Body of pancreas (tissue), 4 donors: ENCODE results near the gene CFAP69. TPM values are rescaled to one million over a fixed set of nuclear protein-coding genes. Genes with fewer than 3 reads are reported as not detected.
A peak's percentile ranks its signal among the peaks of the same experiment; 100 is the strongest.

ENCODE experiments used
- ATAC-seq: fragments of 150-250 bp; one replicate; pipeline ENCODE4 v1.9.1; 2016
- DNase-seq, 4 donors: peaks; one replicate each; pipeline ENCODE4 v3.0.0-alpha.2; 2019
- H3K27ac ChIP-seq, 4 donors: fragments of 200-600 bp; sonication (generic); 1 replicate in 3 of 4; 2 replicates in 1 of 4; pipeline versions ENCODE4 v1.5.1 to v1.6.1; 2016 to 2019; ENCODE audit warnings: mild to moderate bottlenecking in 1 of 4, mixed read lengths in 1 of 4, moderate library complexity in 1 of 4
- H3K27me3 ChIP-seq, 2 donors: fragments of 200-600 bp; sonication (generic); one replicate each; pipeline ENCODE4 v1.6.0; 2016; ENCODE audit warnings: mild to moderate bottlenecking in 1 of 2
- H3K36me3 ChIP-seq, 2 donors: fragments of 200-600 bp; sonication (generic); replicated peaks in 1 of 2; 2 replicates each; pipeline ENCODE4 v1.5.1; 2016; ENCODE audit warnings: low read depth in 2 of 2; ENCODE audit not compliant: insufficient read depth in 1 of 2
- H3K4me1 ChIP-seq: fragments of 200-600 bp; sonication (generic); one replicate; pipeline ENCODE4 v1.6.0; 2016
- H3K4me3 ChIP-seq, 2 donors: fragments of 200-600 bp; sonication (generic); 1 replicate in 1 of 2; 2 replicates in 1 of 2; pipeline ENCODE4 v1.5.1; 2016 to 2019
- H3K9me3 ChIP-seq, 3 donors: fragments of 200-600 bp; sonication (generic); 1 replicate in 2 of 3; 2 replicates in 1 of 3; pipeline ENCODE4 v1.5.1; 2016
- POLR2A ChIP-seq, 3 donors: fragments of 450-650 bp; IDR thresholded peaks; one replicate each; pipeline ENCODE4 v1.6.1; 2016; ENCODE audit warnings: antibody characterized with exemption in 3 of 3, mild to moderate bottlenecking in 2 of 3
- WGBS, 2 donors: methylation state at CpG; one replicate each; pipeline ENCODE4 v1.1.5; 2017; 5-methylcytosine and 5-hydroxymethylcytosine counted together
- intact Hi-C: fragments of 100-400 bp; cut with DNase I; formaldehyde crosslinking; loops from one replicate; pipeline ENCODE4 v1.15.1; 2023
- total RNA-seq, 2 donors: library from RNA; depleted of rRNA; stranded (reverse); fragments of >200 nt; gene quantifications; one replicate each; pipeline ENCODE4 v1.1.0, GENCODE V29; 2016
- TF ChIP-seq, protein P1 (sequence below), 7 experiments: fragments of 450-650 bp in 4 of 7; fragments of 200-600 bp in 3 of 7; sonication (generic) in 3 of 7; IDR thresholded peaks; one replicate each; pipeline ENCODE4 v1.5.1; 2016 to 2019; ENCODE audit warnings: antibody characterized with exemption in 7 of 7

Gene CFAP69
- total RNA-seq, 2 donors from 2014 or later: 16.6 to 26.4 TPM

DNA sequence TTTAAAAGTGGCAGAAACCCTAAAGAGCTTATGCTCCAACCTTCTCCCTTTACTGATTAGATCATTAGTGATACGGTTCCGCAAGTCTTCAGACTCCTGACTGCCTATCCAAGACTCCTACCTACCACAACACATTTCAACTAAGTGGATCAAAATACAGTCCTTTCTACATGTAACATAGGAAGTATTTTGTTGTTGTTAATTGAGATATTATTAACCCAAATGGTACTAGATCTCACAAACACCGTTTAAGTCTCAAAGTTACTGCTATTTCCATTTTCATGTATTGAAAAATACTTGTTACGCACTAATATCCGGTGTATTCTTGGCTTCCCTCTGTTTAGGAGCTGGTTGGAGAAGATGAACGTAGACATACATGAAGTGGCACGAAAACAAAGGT, 75.0 kb downstream of the CFAP69 start:
- DNase-seq (no peak), ATAC-seq (no peak)
- 75 to 81% methylated on average over 7 of the region's 7 CpGs for WGBS, 2 donors
- Histone ChIP-seq H3K36me3 (no peaks in the 10 kb centered on the region), H3K27me3 (peaks cover 0 to 23% of the 10 kb centered on the region in 2 donors), H3K27ac (no peak overlapping the region), H3K9me3 (no peaks in the 10 kb centered on the region), H3K4me3 (no peak overlapping the region), H3K4me1 (peaks cover 11% of the 10 kb centered on the region)
- intact Hi-C loops: no loop called here
- TF ChIP-seq, protein P1, sequence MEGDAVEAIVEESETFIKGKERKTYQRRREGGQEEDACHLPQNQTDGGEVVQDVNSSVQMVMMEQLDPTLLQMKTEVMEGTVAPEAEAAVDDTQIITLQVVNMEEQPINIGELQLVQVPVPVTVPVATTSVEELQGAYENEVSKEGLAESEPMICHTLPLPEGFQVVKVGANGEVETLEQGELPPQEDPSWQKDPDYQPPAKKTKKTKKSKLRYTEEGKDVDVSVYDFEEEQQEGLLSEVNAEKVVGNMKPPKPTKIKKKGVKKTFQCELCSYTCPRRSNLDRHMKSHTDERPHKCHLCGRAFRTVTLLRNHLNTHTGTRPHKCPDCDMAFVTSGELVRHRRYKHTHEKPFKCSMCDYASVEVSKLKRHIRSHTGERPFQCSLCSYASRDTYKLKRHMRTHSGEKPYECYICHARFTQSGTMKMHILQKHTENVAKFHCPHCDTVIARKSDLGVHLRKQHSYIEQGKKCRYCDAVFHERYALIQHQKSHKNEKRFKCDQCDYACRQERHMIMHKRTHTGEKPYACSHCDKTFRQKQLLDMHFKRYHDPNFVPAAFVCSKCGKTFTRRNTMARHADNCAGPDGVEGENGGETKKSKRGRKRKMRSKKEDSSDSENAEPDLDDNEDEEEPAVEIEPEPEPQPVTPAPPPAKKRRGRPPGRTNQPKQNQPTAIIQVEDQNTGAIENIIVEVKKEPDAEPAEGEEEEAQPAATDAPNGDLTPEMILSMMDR (IDR thresholded peaks at IDR 0.05): no peak
- TF ChIP-seq POLR2A (IDR thresholded peaks at IDR 0.05): no peak

- intact Hi-C loops: no loop called here
- H3K4me1 ChIP-seq: peaks cover 11% of the 10 kb centered on the region
- H3K9me3 ChIP-seq: no peaks in the 10 kb centered on the region
- H3K4me3 ChIP-seq: no peak overlapping the region
- DNase-seq (no peak), ATAC-seq (no peak)
- TF ChIP-seq, protein P1 (IDR thresholded peaks at IDR 0.05): no peak
- TF ChIP-seq POLR2A (IDR thresholded peaks at IDR 0.05): no peak
- H3K27me3 ChIP-seq: peaks cover 0 to 23% of the 10 kb centered on the region in 2 donors
- H3K36me3 ChIP-seq: no peaks in the 10 kb centered on the region
- 12 to 19% methylated on average over 7 of the region's 7 CpGs for WGBS, 2 donors
- no peak overlapping the region for H3K27ac ChIP-seq
Observed at GRCh38 chr7:90320418-90320800, 75.4 kb downstream of the CFAP69 start.

DNA sequence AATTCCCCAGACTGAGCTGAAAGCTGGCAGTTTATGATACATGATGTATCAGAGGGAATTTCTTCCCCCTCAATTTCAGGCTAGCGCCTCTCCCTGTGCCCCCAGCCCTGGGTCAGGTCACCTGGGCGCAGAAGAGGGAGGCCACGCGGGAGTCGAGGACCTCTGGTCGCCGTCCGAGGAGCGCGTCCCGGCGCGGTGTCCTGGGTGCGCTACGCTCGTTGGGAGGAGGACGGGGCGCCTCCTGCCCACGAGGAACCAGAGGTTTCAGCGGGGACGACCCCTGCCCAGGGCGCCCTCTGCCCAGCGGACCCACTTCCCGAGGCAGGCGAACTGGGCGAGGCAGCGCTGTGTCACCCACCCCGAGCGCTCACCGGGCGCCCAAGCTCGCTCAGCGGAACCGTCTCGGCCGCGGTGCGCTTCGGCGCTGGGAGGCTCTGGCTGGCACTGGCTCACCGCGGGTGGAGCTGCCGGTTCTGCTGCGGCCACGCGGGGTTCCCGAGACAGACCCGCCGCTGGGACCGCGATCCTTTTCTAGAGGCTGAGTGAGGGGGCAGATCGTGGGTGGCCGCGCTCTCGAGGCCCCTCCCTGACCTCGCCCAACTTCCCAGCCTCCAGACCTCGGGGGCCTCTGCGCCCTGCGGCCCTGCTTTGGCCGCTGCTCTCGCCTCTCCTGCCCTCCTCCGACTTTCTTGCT, 76.0 kb downstream of the CFAP69 start, which contains the start of gene FAM237B:
FAM237B (minus strand) TSS at position 504 of the 694 bp plus-strand sequence. CDS start 1,556 bp downstream, outside the sequence.
- intact Hi-C loops: no loop called here
- TF ChIP-seq POLR2A (IDR thresholded peaks at IDR 0.05): no peak
- TF ChIP-seq, protein P1 (IDR thresholded peaks at IDR 0.05): no peak
- Histone ChIP-seq H3K27ac (no peak within 1 kb of the TSS), H3K27me3 (peaks cover 0 to 23% of the 10 kb centered on the region in 2 donors), H3K36me3 (no peaks in the 10 kb centered on the region), H3K9me3 (no peaks in the 10 kb centered on the region), H3K4me1 (peaks cover 11% of the 10 kb centered on the region), H3K4me3 (no peak within 1 kb of the TSS)
- DNase-seq (peak in 1 of 4 donors; percentile 18), ATAC-seq (peak; percentile 48)
- WGBS, 2 donors: 2 to 6% methylated on average over 20 to 61 of the region's 62 CpGs

DNA sequence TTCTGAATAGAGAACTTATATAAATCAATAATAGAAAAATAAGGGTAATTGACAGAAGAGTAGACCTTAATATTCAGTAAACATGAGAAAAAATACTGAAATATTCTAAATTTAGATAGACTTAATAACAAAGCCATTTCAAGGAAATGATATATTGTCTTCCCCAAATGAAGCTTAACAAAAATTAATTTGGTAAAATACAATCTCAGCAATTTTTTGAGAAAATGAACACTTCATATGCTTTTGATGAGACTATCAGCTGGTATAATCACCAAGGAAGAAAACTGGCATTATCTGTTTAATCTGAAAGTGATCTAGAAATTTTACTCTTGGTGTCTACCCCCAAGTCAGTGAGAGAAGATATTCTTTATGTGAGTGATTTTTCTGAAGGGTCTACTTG, 77.9 kb downstream of the CFAP69 start:
- Histone ChIP-seq H3K4me1 (peaks cover 11% of the 10 kb centered on the region), H3K27me3 (peaks cover 0 to 23% of the 10 kb centered on the region in 2 donors), H3K36me3 (no peaks in the 10 kb centered on the region), H3K9me3 (no peaks in the 10 kb centered on the region), H3K27ac (no peak overlapping the region), H3K4me3 (no peak overlapping the region)
- intact Hi-C loops: no loop called here
- no peak for DNase-seq
- no peak for ATAC-seq
- TF ChIP-seq, protein P1 (IDR thresholded peaks at IDR 0.05): no peak
- TF ChIP-seq POLR2A (IDR thresholded peaks at IDR 0.05): no peak

- ATAC-seq (no peak), DNase-seq (no peak)
- H3K4me1 ChIP-seq: no peaks in the 10 kb centered on the region
- no peaks in the 10 kb centered on the region for H3K9me3 ChIP-seq
- intact Hi-C loops: no loop called here
- 0 to 31% methylated on average over 1 of the region's 1 CpG for WGBS, 2 donors
- no peak overlapping the region for H3K27ac ChIP-seq
- H3K27me3 ChIP-seq: peaks cover 0 to 10% of the 10 kb centered on the region in 2 donors
- TF ChIP-seq, protein P1 (IDR thresholded peaks at IDR 0.05): no peak
- no peak for TF ChIP-seq POLR2A (IDR thresholded peaks at IDR 0.05)
- no peaks in the 10 kb centered on the region for H3K36me3 ChIP-seq
- H3K4me3 ChIP-seq: no peak overlapping the region
Observed at GRCh38 chr7:90326500-90326899, 81.5 kb downstream of the CFAP69 start.
